Measurements from ENCODE around the gene CNOT4. TPM values are rescaled to one million over a fixed set of nuclear protein-coding genes. Genes with fewer than 3 reads are reported as not detected.

Gene CNOT4
- total RNA-seq, 1 experiment from 2014 or later, result 25.8 TPM

GRCh38 chr7:135552148-135552547, 42.2 kb upstream of the CNOT4 start:
- TF ChIP-seq EZH2 (IDR thresholded peaks at IDR 0.05; ENCODE audit: low read depth) (no peak), CTCF (conservative IDR thresholded peaks at IDR 0.05) (no peak)
- Histone ChIP-seq H3K4me2 (no peak overlapping the region), H3K9me2 (ENCODE audit: insufficient read depth) (no peaks in the 10 kb centered on the region), H3K36me3 (ENCODE audit: low read depth) (no peaks in the 10 kb centered on the region), H3F3A (ENCODE audit: insufficient read depth, low read depth) (no peaks in the 10 kb centered on the region), H3K4me1 (replicated peaks; ENCODE audit: insufficient read depth) (no peaks in the 10 kb centered on the region), H3K27me3 (ENCODE audit: insufficient read depth, low read depth) (no peaks in the 10 kb centered on the region), H3K79me2 (ENCODE audit: low read depth) (no peaks in the 10 kb centered on the region), H3K9me3 (ENCODE audit: insufficient read depth, low read depth) (no peaks in the 10 kb centered on the region), H4K20me1 (ENCODE audit: insufficient read depth) (no peaks in the 10 kb centered on the region), H2AFZ (no peak overlapping the region), H3K4me3 (no peak overlapping the region), H3K27ac (no peak overlapping the region)
- intact Hi-C loops (cut with micrococcal nuclease; ENCODE audit: unreplicated experiment), result no loop called here
- ChIA-PET CTCF (no interaction called here), POLR2A (ENCODE audit: unreplicated experiment) (no interaction called here)
- BruUV-seq (replicated peaks), result no TSS peak
- DNase-seq, result no peak

- no peak for DNase-seq
- Histone ChIP-seq H4K20me1 (ENCODE audit: insufficient read depth) (no peaks in the 10 kb centered on the region), H3K27me3 (ENCODE audit: insufficient read depth, low read depth) (no peaks in the 10 kb centered on the region), H3K36me3 (ENCODE audit: low read depth) (no peaks in the 10 kb centered on the region), H3K4me2 (no peak overlapping the region), H3K9me3 (ENCODE audit: insufficient read depth, low read depth) (no peaks in the 10 kb centered on the region), H3K9me2 (ENCODE audit: insufficient read depth) (no peaks in the 10 kb centered on the region), H3K79me2 (ENCODE audit: low read depth) (no peaks in the 10 kb centered on the region), H3K4me3 (no peak overlapping the region), H3K4me1 (replicated peaks; ENCODE audit: insufficient read depth) (no peaks in the 10 kb centered on the region), H3K27ac (no peak overlapping the region), H2AFZ (no peak overlapping the region), H3F3A (ENCODE audit: insufficient read depth, low read depth) (no peaks in the 10 kb centered on the region)
- ChIA-PET CTCF (interaction anchor here (0.6 kb wide), 1 partner anchor 10 kb away, joined by 3 read pairs; no protein-coding TSS in a partner anchor), POLR2A (ENCODE audit: unreplicated experiment) (no interaction called here)
- TF ChIP-seq CTCF (conservative IDR thresholded peaks at IDR 0.05) (no peak), EZH2 (IDR thresholded peaks at IDR 0.05; ENCODE audit: low read depth) (no peak)
- no TSS peak for BruUV-seq (replicated peaks)
- intact Hi-C loops (cut with micrococcal nuclease; ENCODE audit: unreplicated experiment), result no loop called here
These were observed 40.3 kb upstream of the CNOT4 start for GRCh38 chr7:135550196-135550595.

GRCh38 chr7:135541029-135541428, 31.1 kb upstream of the CNOT4 start:
- no peak for DNase-seq
- Histone ChIP-seq H3K27me3 (ENCODE audit: insufficient read depth, low read depth) (no peaks in the 10 kb centered on the region), H3K4me3 (no peak overlapping the region), H3K4me1 (replicated peaks; ENCODE audit: insufficient read depth) (no peaks in the 10 kb centered on the region), H2AFZ (no peak overlapping the region), H3K9me2 (ENCODE audit: insufficient read depth) (no peaks in the 10 kb centered on the region), H3K27ac (no peak overlapping the region), H3F3A (ENCODE audit: insufficient read depth, low read depth) (no peaks in the 10 kb centered on the region), H3K9me3 (ENCODE audit: insufficient read depth, low read depth) (no peaks in the 10 kb centered on the region), H3K4me2 (no peak overlapping the region), H4K20me1 (ENCODE audit: insufficient read depth) (no peaks in the 10 kb centered on the region), H3K36me3 (ENCODE audit: low read depth) (no peaks in the 10 kb centered on the region), H3K79me2 (ENCODE audit: low read depth) (no peaks in the 10 kb centered on the region)
- intact Hi-C loops (cut with micrococcal nuclease; ENCODE audit: unreplicated experiment), result no loop called here
- ChIA-PET POLR2A (ENCODE audit: unreplicated experiment) (interaction anchor here (0.6 to 0.7 kb wide), 2 partner anchors 12 to 709 kb away, joined by 3 read pairs; no protein-coding TSS in a partner anchor), CTCF (interaction anchor here (0.7 kb wide), 1 partner anchor 14 kb away, joined by 3 read pairs; no protein-coding TSS in a partner anchor)
- TF ChIP-seq CTCF (conservative IDR thresholded peaks at IDR 0.05), result no peak
- TF ChIP-seq EZH2 (IDR thresholded peaks at IDR 0.05; ENCODE audit: low read depth), result no peak
- BruUV-seq (replicated peaks), result no TSS peak

Data from PC-9 (cell line).